ENCODE results near the gene EEIG1. TPM values are rescaled to one million over a fixed set of nuclear protein-coding genes. Genes with fewer than 3 reads are reported as not detected.

EEIG1 gene
- total and polyA plus RNA-seq, 2 donors (not counting 1 experiment from before 2014, with no cell fraction given) = 57.2 to 245 TPM

- Histone ChIP-seq H3K27me3 (replicated peaks in 1 of 4; ENCODE audit: control extremely low read depth in 1 of 4, control insufficient read depth in 3 of 4, insufficient read depth in 4 of 4, low read length in 3 of 4) (no peaks in the 10 kb centered on the region), H3K9me3 (ENCODE audit: control extremely low read depth in 1 of 3, control insufficient read depth in 2 of 3, insufficient read depth in 1 of 3, low read length in 2 of 3) (no peaks in the 10 kb centered on the region), H3K4me2 (replicated peaks; ENCODE audit: low read depth, low read length, poor library complexity, severe bottlenecking) (no peak overlapping the region), H3K4me3 (ENCODE audit: control extremely low read depth in 1 of 5, extremely low read depth in 1 of 5, insufficient read depth in 1 of 5, low read depth in 2 of 5, low read length in 4 of 5) (no peak overlapping the region), H3K36me3 (replicated peaks in 1 of 2; ENCODE audit: control extremely low read depth in 1 of 2, control insufficient read depth in 1 of 2, extremely low read depth in 1 of 2, insufficient read depth in 2 of 2, low read length in 1 of 2) (peaks cover 0 to 82% of the 10 kb centered on the region in 2 experiments), H3K79me2 (ENCODE audit: control insufficient read depth, insufficient read depth, low read length) (peaks cover 30% of the 10 kb centered on the region), H2AFZ (ENCODE audit: insufficient read depth, low read depth, low read length, poor library complexity, severe bottlenecking) (no peak overlapping the region), H4K20me1 (ENCODE audit: control insufficient read depth, insufficient read depth, low read length, poor library complexity, severe bottlenecking) (peaks cover 82% of the 10 kb centered on the region), H3K4me1 (ENCODE audit: control insufficient read depth in 2 of 2, insufficient read depth in 2 of 2, low read length in 2 of 2) (peaks cover 17 to 18% of the 10 kb centered on the region in 2 donors), H3K27ac (ENCODE audit: low read length in 2 of 2) (no peak overlapping the region), H3K9ac (ENCODE audit: low read length) (no peak overlapping the region)
- CTCF ChIA-PET = interaction anchor here (0.8 to 12.6 kb wide), 6 partner anchors 11 to 172 kb away, joined by 3 to 310 read pairs (median 34); no protein-coding TSS in a partner anchor
- DNase-seq (no peak), ATAC-seq (ENCODE audit: low read depth) (no peak)
- no peak for TF ChIP-seq EZH2 (IDR thresholded peaks at IDR 0.05; ENCODE audit: borderline replicate concordance, insufficient read depth, low read depth, low read length, poor library complexity, severe bottlenecking)
- POLR2A ChIA-PET = no interaction called here
- H3K4me1 Mint-ChIP-seq = peaks cover 28% of the 10 kb centered on the region
- no peak overlapping the region for H3K4me3 Mint-ChIP-seq
- H3K27ac Mint-ChIP-seq = no peak overlapping the region
- no peaks in the 10 kb centered on the region for H3K27me3 Mint-ChIP-seq
- intact Hi-C loops (cut with micrococcal nuclease) = no loop called here
- H3K9me3 Mint-ChIP-seq (ENCODE audit: insufficient read depth) = no peaks in the 10 kb centered on the region
- WGBS (ENCODE audit: insufficient coverage) = 95% methylated on average over 24 of the region's 24 CpGs
These were observed 35.5 kb downstream of the EEIG1 start for GRCh38 chr9:127945338-127945737.

DNA sequence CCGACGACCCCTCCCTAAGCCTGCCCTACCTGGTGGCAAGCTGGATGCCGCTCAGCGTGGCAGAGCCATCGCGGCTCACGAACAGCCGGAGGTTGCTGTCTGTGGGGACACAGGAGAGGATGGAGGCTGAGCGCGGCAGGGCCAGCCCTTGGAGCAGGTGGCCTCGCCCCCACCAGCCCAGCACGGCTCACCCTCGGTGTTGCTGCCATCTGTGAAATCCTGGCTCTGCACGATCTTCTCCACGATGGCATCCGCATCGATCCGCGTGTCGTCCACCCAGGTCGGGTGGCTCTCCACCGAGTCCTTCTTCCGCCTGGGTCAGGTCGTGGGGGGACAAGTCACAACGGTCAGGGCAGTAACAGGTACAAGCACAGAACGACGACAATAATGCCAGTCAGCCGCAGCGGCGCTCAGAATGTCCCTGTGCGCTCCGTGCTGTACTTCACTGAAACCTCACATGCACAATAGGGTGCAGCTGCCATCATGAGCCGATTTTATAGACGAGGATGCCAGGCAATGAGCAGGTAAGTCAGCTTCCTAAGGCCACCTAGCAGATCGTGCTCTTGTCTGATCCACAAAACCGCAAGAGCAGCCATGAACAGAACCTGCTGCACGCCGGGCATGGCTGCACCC lies 36.1 kb downstream of the EEIG1 start:
- Histone ChIP-seq H4K20me1 (ENCODE audit: control insufficient read depth, insufficient read depth, low read length, poor library complexity, severe bottlenecking) (peaks cover 76% of the 10 kb centered on the region), H3K4me3 (ENCODE audit: control extremely low read depth in 1 of 5, extremely low read depth in 1 of 5, insufficient read depth in 1 of 5, low read depth in 2 of 5, low read length in 4 of 5) (no peak overlapping the region), H3K27ac (ENCODE audit: low read length in 2 of 2) (no peak overlapping the region), H3K4me1 (ENCODE audit: control insufficient read depth in 2 of 2, insufficient read depth in 2 of 2, low read length in 2 of 2) (peaks cover 17 to 18% of the 10 kb centered on the region in 2 donors), H3K27me3 (replicated peaks in 1 of 4; ENCODE audit: control extremely low read depth in 1 of 4, control insufficient read depth in 3 of 4, insufficient read depth in 4 of 4, low read length in 3 of 4) (no peaks in the 10 kb centered on the region), H3K4me2 (replicated peaks; ENCODE audit: low read depth, low read length, poor library complexity, severe bottlenecking) (no peak overlapping the region), H2AFZ (ENCODE audit: insufficient read depth, low read depth, low read length, poor library complexity, severe bottlenecking) (no peak overlapping the region), H3K79me2 (ENCODE audit: control insufficient read depth, insufficient read depth, low read length) (peaks cover 26% of the 10 kb centered on the region), H3K36me3 (replicated peaks in 1 of 2; ENCODE audit: control extremely low read depth in 1 of 2, control insufficient read depth in 1 of 2, extremely low read depth in 1 of 2, insufficient read depth in 2 of 2, low read length in 1 of 2) (peaks cover 0 to 75% of the 10 kb centered on the region in 2 experiments), H3K9ac (ENCODE audit: low read length) (no peak overlapping the region), H3K9me3 (ENCODE audit: control extremely low read depth in 1 of 3, control insufficient read depth in 2 of 3, insufficient read depth in 1 of 3, low read length in 2 of 3) (no peaks in the 10 kb centered on the region)
- intact Hi-C loops (cut with micrococcal nuclease) = no loop called here
- peak overlapping the region; percentile 41 for H3K27ac Mint-ChIP-seq
- WGBS (ENCODE audit: insufficient coverage) = 97% methylated on average over 36 of the region's 38 CpGs
- no peaks in the 10 kb centered on the region for H3K9me3 Mint-ChIP-seq (ENCODE audit: insufficient read depth)
- H3K27me3 Mint-ChIP-seq = no peaks in the 10 kb centered on the region
- no peak for ATAC-seq (ENCODE audit: low read depth)
- H3K4me3 Mint-ChIP-seq = no peak overlapping the region
- ChIA-PET POLR2A (interaction anchor here (1.3 to 2.4 kb wide), 5 partner anchors 35 to 90 kb away, joined by 3 to 15 read pairs (median 6); partner anchors contain the start of gene EEIG1), CTCF (interaction anchor here (0.8 to 12.6 kb wide), 17 partner anchors 11 to 172 kb away, joined by 3 to 310 read pairs (median 9); partner anchors contain the start of gene EEIG1)
- no peak for DNase-seq
- TF ChIP-seq, protein P1, sequence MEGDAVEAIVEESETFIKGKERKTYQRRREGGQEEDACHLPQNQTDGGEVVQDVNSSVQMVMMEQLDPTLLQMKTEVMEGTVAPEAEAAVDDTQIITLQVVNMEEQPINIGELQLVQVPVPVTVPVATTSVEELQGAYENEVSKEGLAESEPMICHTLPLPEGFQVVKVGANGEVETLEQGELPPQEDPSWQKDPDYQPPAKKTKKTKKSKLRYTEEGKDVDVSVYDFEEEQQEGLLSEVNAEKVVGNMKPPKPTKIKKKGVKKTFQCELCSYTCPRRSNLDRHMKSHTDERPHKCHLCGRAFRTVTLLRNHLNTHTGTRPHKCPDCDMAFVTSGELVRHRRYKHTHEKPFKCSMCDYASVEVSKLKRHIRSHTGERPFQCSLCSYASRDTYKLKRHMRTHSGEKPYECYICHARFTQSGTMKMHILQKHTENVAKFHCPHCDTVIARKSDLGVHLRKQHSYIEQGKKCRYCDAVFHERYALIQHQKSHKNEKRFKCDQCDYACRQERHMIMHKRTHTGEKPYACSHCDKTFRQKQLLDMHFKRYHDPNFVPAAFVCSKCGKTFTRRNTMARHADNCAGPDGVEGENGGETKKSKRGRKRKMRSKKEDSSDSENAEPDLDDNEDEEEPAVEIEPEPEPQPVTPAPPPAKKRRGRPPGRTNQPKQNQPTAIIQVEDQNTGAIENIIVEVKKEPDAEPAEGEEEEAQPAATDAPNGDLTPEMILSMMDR (IDR thresholded peaks at IDR 0.05) = no peak
- TF ChIP-seq EZH2 (IDR thresholded peaks at IDR 0.05; ENCODE audit: borderline replicate concordance, insufficient read depth, low read depth, low read length, poor library complexity, severe bottlenecking) = no peak
- peaks cover 26% of the 10 kb centered on the region for H3K4me1 Mint-ChIP-seq

All from B cell (primary cell).